ENCODE data around the gene CHSY1. TPM values are rescaled to one million over a fixed set of nuclear protein-coding genes. Genes with fewer than 3 reads are reported as not detected.

Gene CHSY1
- polyA plus RNA-seq, 1 experiment, result 49.2 TPM

DNA sequence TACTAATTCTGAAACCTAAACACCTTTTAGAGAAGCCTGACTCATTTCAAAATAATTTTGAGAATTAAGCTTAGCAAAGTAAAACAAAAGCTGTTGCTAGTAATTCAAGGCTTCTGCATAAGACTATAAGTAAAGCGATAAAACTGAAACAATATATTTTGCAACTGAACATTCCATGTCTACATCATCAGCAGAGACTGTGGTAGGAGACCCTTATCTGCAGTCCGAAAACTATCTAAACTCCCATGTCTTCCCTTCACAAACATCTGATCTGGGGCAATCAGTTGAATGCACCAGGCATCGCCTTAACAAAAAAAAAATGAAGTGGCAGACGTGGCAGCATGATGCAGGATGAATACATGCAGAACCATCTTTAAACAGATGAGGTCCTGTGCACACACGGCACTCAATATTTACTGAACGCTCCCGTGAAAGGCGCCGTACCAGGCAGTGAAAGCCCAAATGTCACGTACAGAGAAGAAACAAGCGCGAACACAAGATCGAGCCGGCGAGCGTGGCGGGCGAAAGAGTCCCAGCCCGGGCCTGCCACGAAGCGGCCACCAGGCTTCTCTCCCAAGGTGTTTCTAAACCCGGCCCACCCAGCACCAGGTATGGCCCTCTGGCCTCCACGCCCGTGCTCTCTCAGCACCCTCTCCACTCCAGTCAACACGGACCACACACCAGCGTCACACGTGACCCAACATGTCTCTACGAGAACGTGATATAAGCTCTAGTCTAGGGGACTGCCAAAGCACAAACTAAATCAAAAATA, 63.0 kb downstream of the CHSY1 start:
- no peak for DNase-seq (ENCODE audit: low read depth, low spot score)
- no peaks in the 10 kb centered on the region; the same call in 1 of the 2 replicates for H3K9me3 ChIP-seq (ENCODE audit: control insufficient read depth, insufficient read depth, low read length)
- CTCF ChIA-PET, result interaction anchor here (0.6 kb wide), 1 partner anchor 63 kb away, joined by 3 read pairs; the partner anchor contains the start of gene CHSY1
- H3K27ac ChIP-seq (ENCODE audit: low read depth, low read length), result peak overlapping the region; percentile 100
- POLR2A ChIA-PET, result interaction anchor here (0.6 to 2.1 kb wide), 6 partner anchors 10 to 166 kb away, joined by 3 to 16 read pairs (median 4); partner anchors contain the start of gene CHSY1
- peak overlapping the region; percentile 60 for H3K4me3 ChIP-seq (ENCODE audit: low read depth, low read length)
- TF ChIP-seq, protein P1, sequence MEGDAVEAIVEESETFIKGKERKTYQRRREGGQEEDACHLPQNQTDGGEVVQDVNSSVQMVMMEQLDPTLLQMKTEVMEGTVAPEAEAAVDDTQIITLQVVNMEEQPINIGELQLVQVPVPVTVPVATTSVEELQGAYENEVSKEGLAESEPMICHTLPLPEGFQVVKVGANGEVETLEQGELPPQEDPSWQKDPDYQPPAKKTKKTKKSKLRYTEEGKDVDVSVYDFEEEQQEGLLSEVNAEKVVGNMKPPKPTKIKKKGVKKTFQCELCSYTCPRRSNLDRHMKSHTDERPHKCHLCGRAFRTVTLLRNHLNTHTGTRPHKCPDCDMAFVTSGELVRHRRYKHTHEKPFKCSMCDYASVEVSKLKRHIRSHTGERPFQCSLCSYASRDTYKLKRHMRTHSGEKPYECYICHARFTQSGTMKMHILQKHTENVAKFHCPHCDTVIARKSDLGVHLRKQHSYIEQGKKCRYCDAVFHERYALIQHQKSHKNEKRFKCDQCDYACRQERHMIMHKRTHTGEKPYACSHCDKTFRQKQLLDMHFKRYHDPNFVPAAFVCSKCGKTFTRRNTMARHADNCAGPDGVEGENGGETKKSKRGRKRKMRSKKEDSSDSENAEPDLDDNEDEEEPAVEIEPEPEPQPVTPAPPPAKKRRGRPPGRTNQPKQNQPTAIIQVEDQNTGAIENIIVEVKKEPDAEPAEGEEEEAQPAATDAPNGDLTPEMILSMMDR (IDR thresholded peaks at IDR 0.05; ENCODE audit: low read depth, low read length), result no peak
- H3K27me3 ChIP-seq (ENCODE audit: control insufficient read depth, insufficient read depth, low read length), result no peaks in the 10 kb centered on the region

DNA sequence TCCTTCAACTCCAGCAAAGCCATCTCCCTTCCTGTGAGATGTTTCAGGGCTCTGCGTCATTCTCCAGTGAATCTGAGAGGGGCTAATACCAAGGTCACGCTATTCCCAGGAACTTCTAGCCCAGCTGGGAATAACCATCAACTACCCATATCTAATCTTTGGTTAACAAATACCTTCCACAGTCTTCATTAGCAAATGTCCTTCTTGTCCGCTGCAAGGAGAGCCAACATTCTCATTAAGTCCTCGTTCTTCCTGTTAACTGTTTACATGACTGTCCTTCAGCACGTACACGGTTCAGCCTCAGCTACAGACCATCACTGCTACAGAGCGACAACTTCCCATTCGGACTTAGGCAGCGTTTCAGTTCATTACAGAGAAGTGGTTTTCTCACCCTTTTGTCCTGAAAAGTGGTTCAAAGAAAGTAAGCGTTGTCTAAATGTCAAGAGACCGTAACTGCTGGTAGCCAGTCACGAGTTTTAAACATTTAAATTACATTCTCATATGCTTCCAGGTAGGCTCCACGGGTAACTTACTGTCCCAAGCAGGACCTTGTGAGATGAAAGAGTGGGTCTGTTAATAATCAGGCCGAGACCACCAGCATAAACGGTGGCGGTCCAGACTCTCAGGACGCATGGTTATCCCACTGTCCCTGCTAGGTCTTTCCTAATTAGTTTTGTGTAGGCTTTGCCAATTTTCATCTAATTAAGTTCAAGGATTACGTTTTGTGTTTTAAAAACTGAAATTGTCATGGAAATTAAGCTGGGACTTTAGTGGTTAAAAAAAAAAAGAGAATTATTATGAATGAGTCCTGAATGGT, 63.8 kb downstream of the CHSY1 start:
- CTCF ChIA-PET, result interaction anchor here (0.6 kb wide), 1 partner anchor 64 kb away, joined by 3 read pairs; the partner anchor contains the start of gene CHSY1
- H3K27ac ChIP-seq (ENCODE audit: low read depth, low read length), result peak overlapping the region; percentile 98
- POLR2A ChIA-PET, result interaction anchor here (0.6 to 2.1 kb wide), 5 partner anchors 11 to 165 kb away, joined by 3 to 16 read pairs (median 4); partner anchors contain the start of gene CHSY1
- TF ChIP-seq, protein P1 (IDR thresholded peaks at IDR 0.05; ENCODE audit: low read depth, low read length), result no peak
- H3K4me3 ChIP-seq (ENCODE audit: low read depth, low read length), result peak overlapping the region; percentile 60
- H3K9me3 ChIP-seq (ENCODE audit: control insufficient read depth, insufficient read depth, low read length), result no peaks in the 10 kb centered on the region; the same call in 1 of the 2 replicates
- peak; percentile 83 for DNase-seq (ENCODE audit: low read depth, low spot score)
- no peaks in the 10 kb centered on the region for H3K27me3 ChIP-seq (ENCODE audit: control insufficient read depth, insufficient read depth, low read length)

DNA sequence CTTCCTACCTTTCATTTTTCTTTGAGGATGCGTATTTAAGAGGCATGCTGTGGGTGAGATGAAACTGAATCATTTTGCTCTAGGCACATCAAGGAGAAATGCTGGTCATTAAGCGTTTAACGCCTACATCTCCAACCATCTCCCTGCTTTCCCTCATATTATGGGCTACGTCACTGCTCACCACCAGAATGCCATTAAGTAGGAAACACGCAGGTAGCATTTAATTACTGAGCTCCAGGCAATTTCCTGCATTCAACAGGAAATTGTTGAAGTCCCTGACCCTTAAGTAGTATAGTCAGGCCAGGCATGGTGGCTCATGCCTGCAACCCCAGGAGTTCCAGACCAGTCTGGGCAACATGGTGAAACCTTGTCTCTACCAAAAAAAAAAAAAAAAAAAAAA, 66.1 kb downstream of the CHSY1 start:
- Histone ChIP-seq H3K27me3 (ENCODE audit: control insufficient read depth, insufficient read depth, low read length) (no peaks in the 10 kb centered on the region), H3K27ac (ENCODE audit: low read depth, low read length) (no peak overlapping the region), H3K4me3 (ENCODE audit: low read depth, low read length) (no peak overlapping the region), H3K9me3 (ENCODE audit: control insufficient read depth, insufficient read depth, low read length) (no peaks in the 10 kb centered on the region; the same call in 1 of the 2 replicates)
- POLR2A ChIA-PET, result interaction anchor here (0.6 to 0.8 kb wide), 2 partner anchors 12 to 170 kb away, joined by 4 to 10 read pairs; no protein-coding TSS in a partner anchor
- CTCF ChIA-PET, result interaction anchor here (1.4 kb wide), 1 partner anchor 170 kb away, joined by 3 read pairs; no protein-coding TSS in a partner anchor
- TF ChIP-seq, protein P1 (IDR thresholded peaks at IDR 0.05; ENCODE audit: low read depth, low read length), result no peak
- no peak for DNase-seq (ENCODE audit: low read depth, low spot score)

DNA sequence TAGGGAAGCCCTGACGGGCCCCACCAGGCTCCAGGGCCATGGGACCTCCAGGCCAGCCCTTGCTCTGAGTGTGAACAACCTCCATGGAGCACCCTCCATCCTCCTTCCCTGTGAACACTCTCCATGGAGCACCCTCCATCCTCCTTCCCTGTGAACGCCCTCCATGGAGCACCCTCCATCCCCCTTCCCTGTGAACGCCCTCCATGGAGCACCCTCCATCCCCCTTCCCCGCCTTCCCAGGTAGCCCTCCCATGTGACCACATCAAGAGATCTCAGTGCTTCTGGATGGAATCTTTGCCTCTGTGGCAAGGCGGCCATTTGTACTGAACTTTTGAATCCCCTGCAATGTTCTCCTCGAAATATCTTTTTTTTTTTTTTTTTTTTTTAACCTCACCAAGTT, 66.5 kb downstream of the CHSY1 start:
- DNase-seq (ENCODE audit: low read depth, low spot score), result no peak
- ChIA-PET CTCF (interaction anchor here (1.4 kb wide), 1 partner anchor 169 kb away, joined by 3 read pairs; no protein-coding TSS in a partner anchor), POLR2A (interaction anchor here (0.6 to 0.8 kb wide), 2 partner anchors 12 to 169 kb away, joined by 4 to 10 read pairs; no protein-coding TSS in a partner anchor)
- H3K27me3 ChIP-seq (ENCODE audit: control insufficient read depth, insufficient read depth, low read length), result no peaks in the 10 kb centered on the region
- H3K4me3 ChIP-seq (ENCODE audit: low read depth, low read length), result no peak overlapping the region
- no peak overlapping the region for H3K27ac ChIP-seq (ENCODE audit: low read depth, low read length)
- H3K9me3 ChIP-seq (ENCODE audit: control insufficient read depth, insufficient read depth, low read length), result no peaks in the 10 kb centered on the region; the same call in 1 of the 2 replicates
- TF ChIP-seq, protein P1 (IDR thresholded peaks at IDR 0.05; ENCODE audit: low read depth, low read length), result no peak
